Renal cortex interstitium (tissue), 11 donors: ENCODE measurements around the gene LMCD1. TPM values are rescaled to one million over a fixed set of nuclear protein-coding genes. Genes with fewer than 3 reads are reported as not detected.
"Not testable (repeated sequence)": the region's sequence is repeated elsewhere in the genome, so short reads cannot be mapped to it uniquely, and the experiment has no call there.

Source experiments
- DNase-seq, 11 donors: peaks; one replicate each; pipeline ENCODE4 v3.0.0-alpha.2; 2013; ENCODE audit warnings: low read depth in 9 of 11, low spot score in 4 of 11; ENCODE audit errors: extremely low read depth in 1 of 11
- polyA plus RNA-seq, 3 donors: library from polyadenylated mRNA; unstranded; fragments of 120-200 nt; gene quantifications; one replicate each; pipeline ENCODE4 v1.2.1, GENCODE V29; 2013; ENCODE audit not compliant: insufficient read length in 3 of 3

The LMCD1 gene
- polyA plus RNA-seq, 3 donors = 26.3 to 35.8 (median 27.0) TPM

- no peak for DNase-seq
Observed at GRCh38 chr3:8571256-8571655, 69.6 kb downstream of the LMCD1 start.

- DNase-seq = no peak
Observed at GRCh38 chr3:8573342-8573926, 71.8 kb downstream of the LMCD1 start.

GRCh38 chr3:8574040-8574669 lies 72.5 kb downstream of the LMCD1 start:
- DNase-seq = no peak

GRCh38 chr3:8574670-8575322 lies 73.2 kb downstream of the LMCD1 start:
- no peak for DNase-seq

GRCh38 chr3:8575364-8576104 lies 73.9 kb downstream of the LMCD1 start:
- DNase-seq = no peak

- DNase-seq = no peak
Observed at GRCh38 chr3:8576436-8576835, 74.8 kb downstream of the LMCD1 start.

- peak in 1 of 11 donors; percentile 15 for DNase-seq
Observed at GRCh38 chr3:8576841-8577571, 75.4 kb downstream of the LMCD1 start.

- DNase-seq = no peak
Observed at GRCh38 chr3:8578282-8578681, 76.7 kb downstream of the LMCD1 start.

GRCh38 chr3:8579096-8579495 lies 77.5 kb downstream of the LMCD1 start:
- DNase-seq = no peak

- DNase-seq = no peak
Observed at GRCh38 chr3:8579943-8580342, 78.3 kb downstream of the LMCD1 start.

GRCh38 chr3:8580434-8580833 lies 78.8 kb downstream of the LMCD1 start:
- DNase-seq = not testable (repeated sequence)

- no peak for DNase-seq
Observed at GRCh38 chr3:8581373-8581772, 79.8 kb downstream of the LMCD1 start.

GRCh38 chr3:8581806-8582445 lies 80.3 kb downstream of the LMCD1 start:
- no peak for DNase-seq

GRCh38 chr3:8584661-8585060 lies 83.0 kb downstream of the LMCD1 start:
- DNase-seq = no peak

GRCh38 chr3:8589880-8590556 lies 88.4 kb downstream of the LMCD1 start:
- DNase-seq = no peak

- DNase-seq = no peak
Observed at GRCh38 chr3:8593021-8593827, 91.6 kb downstream of the LMCD1 start.

GRCh38 chr3:8595252-8595651 lies 93.6 kb downstream of the LMCD1 start:
- no peak for DNase-seq
